Transverse colon (tissue), 4 donors: Measurements from ENCODE around the gene AARS2. TPM values are rescaled to one million over a fixed set of nuclear protein-coding genes. Genes with fewer than 3 reads are reported as not detected.
A peak's percentile ranks its signal among the peaks of the same experiment; 100 is the strongest.

Experiments used
- DNase-seq: peaks from one replicate; pipeline ENCODE4 v3.0.0-alpha.2; 2019
- H3K27ac ChIP-seq, 4 donors: fragments of 200-600 bp; sonication (generic); 2 replicates each; pipeline ENCODE4 v1.5.1; 2016 to 2018; ENCODE audit warnings: inconsistent platforms in 4 of 4
- H3K27me3 ChIP-seq: fragments of 200-600 bp; sonication (generic); 2 replicates; pipeline ENCODE4 v1.5.1; 2017; ENCODE audit warnings: inconsistent platforms
- H3K36me3 ChIP-seq, 4 donors: fragments of 200-600 bp; sonication (generic); 2 replicates each; pipeline ENCODE4 v1.5.1; 2017 to 2019; ENCODE audit warnings: inconsistent platforms in 4 of 4
- H3K4me1 ChIP-seq, 4 donors: fragments of 200-600 bp; sonication (generic); 2 replicates each; pipeline ENCODE4 v1.5.1; 2017 to 2020; ENCODE audit warnings: inconsistent platforms in 4 of 4
- H3K4me3 ChIP-seq, 4 donors: fragments of 200-600 bp; sonication (generic); 1 replicate in 1 of 4; 2 replicates in 3 of 4; pipeline versions ENCODE4 v1.5.1 to v1.6.1; 2017 to 2019; ENCODE audit warnings: inconsistent platforms in 4 of 4
- H3K9me3 ChIP-seq, 2 donors: fragments of 200-600 bp; sonication (generic); 2 replicates each; pipeline ENCODE4 v1.5.1; 2017 to 2019; ENCODE audit warnings: inconsistent platforms in 2 of 2
- CTCF ChIP-seq, 5 experiments: fragments of 200-600 bp in 3 of 5; fragments of 450-650 bp in 2 of 5; sonication (generic) in 3 of 5; IDR thresholded peaks; 1 replicate in 2 of 5; 2 replicates in 3 of 5; pipeline ENCODE4 v1.5.1; 2016 to 2017; ENCODE audit warnings: antibody characterized with exemption in 5 of 5, inconsistent platforms in 3 of 5, mild to moderate bottlenecking in 2 of 5, moderate library complexity in 1 of 5
- EP300 ChIP-seq: sonication (generic); formaldehyde crosslinking; IDR thresholded peaks from one replicate; pipeline ENCODE4 v1.6.1; 2017; ENCODE audit warnings: antibody characterized with exemption, low read depth
- POLR2A ChIP-seq: fragments of 450-650 bp; IDR thresholded peaks from one replicate; pipeline ENCODE4 v1.6.1; 2016; ENCODE audit warnings: antibody characterized with exemption, mild to moderate bottlenecking, moderate library complexity
- POLR2AphosphoS5 ChIP-seq, 3 donors: sonication (generic); formaldehyde crosslinking; IDR thresholded peaks; one replicate each; pipeline ENCODE4 v1.6.1; 2016; ENCODE audit warnings: antibody characterized with exemption in 3 of 3
- WGBS, 2 donors: methylation state at CpG; one replicate each; pipeline ENCODE4 v1.1.5; 2018; ENCODE audit warnings: low coverage in 1 of 2; 5-methylcytosine and 5-hydroxymethylcytosine counted together
- in situ Hi-C, 4 donors: fragments of 200-750 bp; cut with MboI; loops; one replicate each; pipeline versions ENCODE4 v1.15.0 to v1.15.1; 2017; ENCODE audit warnings: low sequenced_read_pairs in 3 of 4, low pct_ligation_motif_present in 1 of 4, low pct_unique_long_range_greater_than_20kb in 1 of 4
- intact Hi-C: fragments of 100-400 bp; cut with DNase I; formaldehyde crosslinking; loops from one replicate; pipeline ENCODE4 v1.15.1; 2023; ENCODE audit warnings: low total_unique reads
- total RNA-seq, 4 donors: library from RNA; depleted of rRNA; stranded (reverse); fragments of >200 nt; gene quantifications; one replicate each; pipeline ENCODE4 v1.1.0, GENCODE V29; 2016

The AARS2 gene
- total RNA-seq, 4 donors from 2014 or later: 9.1 to 18.3 (median 14.8) TPM

- Histone ChIP-seq H3K27ac (peak overlapping the region; percentile 46 to 90 (median 86)), H3K9me3 (no peaks in the 10 kb centered on the region), H3K4me3 (peak overlapping the region in 3 of 4 donors; percentile 74 to 81 (median 78)), H3K27me3 (peaks cover 5% of the 10 kb centered on the region), H3K36me3 (peaks cover 0 to 4% (median 0%) of the 10 kb centered on the region in 4 donors), H3K4me1 (peaks cover 16 to 36% (median 26%) of the 10 kb centered on the region in 4 donors)
- DNase-seq: peak; percentile 33
- intact Hi-C loops: no loop called here
- no peak for TF ChIP-seq POLR2A
- TF ChIP-seq POLR2AphosphoS5 (IDR thresholded peaks at IDR 0.05): no peak
- no peak for TF ChIP-seq EP300
- no peak for TF ChIP-seq CTCF (IDR thresholded peaks at IDR 0.05)
- 31 to 44% methylated on average over 4 to 9 of the region's 9 CpGs for WGBS, 2 donors
- in situ Hi-C loops: loop anchor here in 1 of 4 donors (10.0 kb wide), 1 partner anchor 71 kb away; no protein-coding TSS in a partner anchor
These were observed 49.6 kb downstream of the AARS2 start for GRCh38 chr6:44263354-44264100.

GRCh38 chr6:44262467-44263353 lies 50.4 kb downstream of the AARS2 start:
- DNase-seq: no peak
- H3K9me3 ChIP-seq: no peaks in the 10 kb centered on the region
- H3K4me1 ChIP-seq: peaks cover 20 to 40% (median 31%) of the 10 kb centered on the region in 4 donors
- intact Hi-C loops: no loop called here
- H3K27me3 ChIP-seq: no peaks in the 10 kb centered on the region
- 60% methylated on average over 7 of the region's 7 CpGs; no CpG with 5 or more reads in 1 of the 2 donors for WGBS, 2 donors
- in situ Hi-C loops: loop anchor here in 1 of 4 donors (10.0 kb wide), 1 partner anchor 72 kb away; no protein-coding TSS in a partner anchor
- peaks cover 0 to 4% (median 0%) of the 10 kb centered on the region in 4 donors for H3K36me3 ChIP-seq
- peak overlapping the region; percentile 46 to 90 (median 86) for H3K27ac ChIP-seq
- H3K4me3 ChIP-seq: peak overlapping the region in 1 of 4 donors; percentile 81
- TF ChIP-seq CTCF (IDR thresholded peaks at IDR 0.05): no peak
- TF ChIP-seq POLR2AphosphoS5 (IDR thresholded peaks at IDR 0.05): no peak
- no peak for TF ChIP-seq POLR2A
- no peak for TF ChIP-seq EP300

GRCh38 chr6:44261581-44261980 lies 51.6 kb downstream of the AARS2 start:
- Histone ChIP-seq H3K27ac (no peak overlapping the region), H3K36me3 (peaks cover 0 to 4% (median 0%) of the 10 kb centered on the region in 4 donors), H3K4me1 (peaks cover 22 to 44% (median 35%) of the 10 kb centered on the region in 4 donors), H3K9me3 (no peaks in the 10 kb centered on the region), H3K4me3 (no peak overlapping the region), H3K27me3 (no peaks in the 10 kb centered on the region)
- WGBS, 2 donors: 96% methylated on average over 5 of the region's 8 CpGs; no CpG with 5 or more reads in 1 of the 2 donors
- DNase-seq: no peak
- in situ Hi-C loops (loop anchor here in 1 of 4 donors (10.0 kb wide), 1 partner anchor 73 kb away; no protein-coding TSS in a partner anchor), intact Hi-C loops (no loop called here)
- TF ChIP-seq CTCF (IDR thresholded peaks at IDR 0.05) (no peak), POLR2A (no peak), POLR2AphosphoS5 (IDR thresholded peaks at IDR 0.05) (no peak), EP300 (no peak)
